ENCODE results near the gene HSPB2. TPM values are rescaled to one million over a fixed set of nuclear protein-coding genes. Genes with fewer than 3 reads are reported as not detected.
"Not testable (repeated sequence)": the region's sequence is repeated elsewhere in the genome, so short reads cannot be mapped to it uniquely, and the experiment has no call there.

HSPB2 gene, protein sequence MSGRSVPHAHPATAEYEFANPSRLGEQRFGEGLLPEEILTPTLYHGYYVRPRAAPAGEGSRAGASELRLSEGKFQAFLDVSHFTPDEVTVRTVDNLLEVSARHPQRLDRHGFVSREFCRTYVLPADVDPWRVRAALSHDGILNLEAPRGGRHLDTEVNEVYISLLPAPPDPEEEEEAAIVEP
- 0.32 TPM for total RNA-seq

DNA sequence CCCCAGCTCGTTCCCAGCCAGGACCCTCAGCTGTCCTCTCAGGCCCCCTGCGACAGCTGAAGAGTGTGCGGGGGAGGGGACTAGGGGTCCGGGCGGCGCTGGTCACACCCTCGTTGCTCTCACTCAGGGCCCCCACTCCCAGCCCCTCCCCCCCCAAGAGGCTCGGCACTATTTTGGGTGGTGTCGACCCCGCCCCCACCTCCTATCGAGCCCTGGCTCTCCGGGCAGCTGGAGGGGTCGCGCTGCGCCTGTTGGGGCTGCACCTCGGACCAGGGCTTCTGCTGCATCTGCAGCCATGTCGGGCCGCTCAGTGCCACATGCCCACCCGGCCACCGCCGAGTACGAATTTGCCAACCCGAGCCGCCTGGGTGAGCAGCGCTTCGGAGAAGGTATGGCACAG is at the start of gene HSPB2:
HSPB2 (plus strand) TSS at position 200 of the 400 bp plus-strand sequence; CDS start at position 296, 96 bp downstream.
- peak; percentile 2 for ATAC-seq

DNA sequence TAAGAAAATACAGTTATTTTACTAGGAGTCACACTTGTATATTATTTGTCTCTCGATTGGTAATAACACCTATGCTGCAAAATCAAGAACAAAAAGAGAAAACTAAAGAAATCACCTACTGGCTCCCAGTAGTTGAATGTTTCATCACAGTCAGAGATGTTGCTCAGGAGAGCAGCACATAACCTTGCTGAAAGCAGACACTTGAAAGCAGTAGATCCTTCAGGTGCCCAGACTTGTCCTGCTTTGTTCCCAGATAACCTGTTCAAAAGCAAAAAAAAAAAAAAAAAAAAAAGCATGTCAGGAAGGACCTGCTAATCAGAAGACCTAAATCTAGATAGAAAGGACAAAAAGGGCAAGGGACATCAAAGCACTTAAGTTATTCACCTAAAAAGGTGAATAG is 42.4 kb upstream of the HSPB2 start:
- peak; percentile 55 for ATAC-seq

DNA sequence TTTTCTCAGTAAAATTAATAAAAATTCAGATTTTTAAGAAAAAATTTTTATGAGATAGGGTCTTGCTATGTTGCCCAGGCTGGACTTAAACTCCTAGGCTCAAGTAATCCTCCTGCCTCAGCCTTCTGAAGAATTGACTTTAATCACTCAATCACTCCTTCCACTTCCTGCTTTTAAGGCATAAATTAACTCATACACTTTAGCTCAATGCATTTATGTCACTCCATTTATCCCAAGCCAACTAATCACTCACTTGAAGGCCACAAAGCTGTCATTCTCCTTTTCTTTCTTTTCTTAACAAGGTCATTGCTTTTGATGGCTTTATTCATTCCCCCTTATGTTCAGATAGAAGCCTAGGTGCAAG is 42.0 kb upstream of the HSPB2 start:
- peak; percentile 10 for ATAC-seq

DNA sequence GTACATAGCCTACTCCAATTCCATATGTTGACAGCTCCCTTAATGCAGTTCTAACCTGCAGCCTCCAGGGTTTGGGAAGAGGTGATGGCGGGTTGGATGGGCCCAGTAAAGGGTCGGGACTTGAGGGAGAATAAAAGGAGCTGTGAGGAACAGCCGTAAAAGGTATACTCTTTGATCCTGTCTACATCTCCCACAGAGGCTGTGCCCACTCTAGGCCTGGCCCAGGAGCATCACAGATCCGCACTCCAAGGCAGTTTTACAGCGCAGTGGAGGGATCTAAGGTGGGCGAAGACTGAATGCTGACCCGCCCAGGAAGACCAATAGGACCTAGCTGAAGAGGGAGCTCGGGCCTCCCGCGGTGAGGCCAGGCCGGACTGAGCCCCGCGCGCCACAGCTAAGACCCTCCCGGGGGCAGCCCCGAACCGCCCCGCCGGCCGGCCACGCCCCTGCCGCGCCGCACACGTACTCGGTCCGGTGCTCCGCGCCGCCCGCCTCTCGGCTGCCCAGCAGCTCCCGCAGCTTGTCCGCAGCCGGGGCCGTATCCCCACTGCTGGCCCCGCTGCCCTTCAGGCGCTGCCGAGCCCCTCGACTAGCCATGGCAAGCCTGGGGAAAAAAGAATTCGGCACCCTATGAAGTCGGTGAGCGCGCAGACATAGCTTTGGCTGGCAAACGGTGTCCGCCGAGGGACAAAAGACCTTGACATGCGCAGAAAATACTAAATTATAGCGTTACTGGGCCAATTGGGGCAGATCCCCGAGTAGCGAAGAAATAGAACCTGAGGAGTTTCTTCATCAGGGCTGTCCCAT is 41.4 kb upstream of the HSPB2 start, which contains the start of gene ALG9:
ALG9 (minus strand) TSS at position 696 of the 807 bp plus-strand sequence; CDS start at position 597, 99 bp downstream.
- ATAC-seq = peak; percentile 80

DNA sequence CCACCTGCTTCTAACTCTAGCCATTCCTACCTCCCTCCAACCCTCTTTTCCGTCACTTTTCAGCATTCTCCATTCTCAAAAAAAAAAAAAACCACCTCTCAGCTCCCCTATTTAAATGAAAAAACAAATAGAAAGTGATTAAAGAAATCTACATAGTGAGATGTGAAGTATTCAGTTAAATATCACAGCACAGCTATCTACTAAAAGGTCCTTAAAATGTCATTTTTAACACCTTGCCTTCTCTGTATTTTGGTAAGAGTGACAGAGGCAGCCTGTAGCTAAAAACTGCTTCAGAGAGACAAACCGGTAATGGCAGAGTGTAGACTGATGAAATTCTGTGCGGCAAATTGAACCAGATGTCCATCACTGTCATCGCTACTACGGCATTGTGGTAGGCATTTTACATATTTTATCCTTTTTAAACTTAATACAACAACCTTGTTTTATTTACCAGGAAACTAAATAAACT is 40.8 kb upstream of the HSPB2 start:
- ATAC-seq = no peak

DNA sequence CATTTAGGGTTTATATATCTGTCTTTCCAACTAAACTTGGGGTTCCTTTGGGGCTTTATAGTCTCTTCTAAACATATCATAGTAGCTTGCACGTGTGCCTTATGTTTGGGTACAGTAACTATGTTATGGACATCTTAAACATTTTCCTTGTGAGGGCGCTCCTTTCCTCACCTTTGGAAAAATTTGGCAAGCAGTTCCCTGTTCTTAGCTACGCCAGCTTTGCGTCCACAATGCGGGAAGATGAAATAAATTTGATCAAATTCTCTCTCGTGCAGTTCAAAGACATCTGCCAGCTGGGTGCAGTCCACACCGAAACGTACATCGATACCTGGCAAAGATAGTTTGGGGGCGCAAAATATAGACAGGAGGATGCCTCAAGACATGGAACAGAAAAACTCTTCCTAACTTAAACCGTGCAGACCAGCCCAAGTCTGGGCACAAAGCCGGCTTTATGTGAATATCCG is 34.1 kb upstream of the HSPB2 start:
- ATAC-seq = no peak

DNA sequence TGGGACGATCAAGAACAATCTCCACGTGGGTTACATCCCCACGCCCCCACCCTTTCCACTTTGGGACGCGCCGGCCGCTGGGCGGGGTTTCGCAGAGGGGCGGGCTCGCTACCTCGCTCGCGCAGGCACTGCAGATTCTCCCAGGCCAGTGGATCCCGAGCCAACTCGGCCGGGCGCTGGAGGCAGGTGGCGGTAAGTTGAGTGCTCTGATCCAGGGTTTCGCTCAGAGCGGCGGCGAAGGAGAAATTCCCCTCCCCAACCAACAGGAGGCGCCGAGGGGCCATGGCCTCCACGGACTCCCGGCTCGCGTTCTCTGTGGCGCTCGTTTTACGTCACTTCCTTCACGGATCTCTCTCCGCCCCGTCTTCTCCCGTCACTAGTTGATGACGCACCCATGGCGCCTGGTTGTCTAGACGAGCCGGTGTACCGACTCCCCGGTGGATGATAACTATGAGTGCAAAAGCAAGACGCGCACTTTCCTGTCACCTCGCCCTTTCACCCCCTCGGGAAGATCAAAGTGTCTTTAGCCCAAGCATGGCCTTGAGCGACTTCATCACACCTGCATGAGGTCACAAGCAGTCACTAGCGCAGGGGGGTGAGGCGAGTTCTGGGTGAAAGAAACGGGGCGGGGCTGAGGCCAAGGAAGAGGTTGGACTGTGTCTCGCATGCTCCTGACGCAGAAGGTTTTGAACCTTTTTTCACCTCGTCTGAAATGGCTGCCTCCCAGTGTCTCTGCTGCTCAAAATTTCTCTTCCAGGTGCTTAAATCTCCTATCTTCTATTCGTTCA is 33.5 kb upstream of the HSPB2 start, which contains the start of the genes CFAP68 and FDXACB1:
CFAP68 (plus strand) TSS at position 693 of the 788 bp plus-strand sequence; CDS start at position 713, 20 bp downstream.
FDXACB1 (minus strand) TSS at position 317 of the 788 bp plus-strand sequence; CDS start at position 284, 33 bp downstream.
- ATAC-seq = peak; percentile 95

DNA sequence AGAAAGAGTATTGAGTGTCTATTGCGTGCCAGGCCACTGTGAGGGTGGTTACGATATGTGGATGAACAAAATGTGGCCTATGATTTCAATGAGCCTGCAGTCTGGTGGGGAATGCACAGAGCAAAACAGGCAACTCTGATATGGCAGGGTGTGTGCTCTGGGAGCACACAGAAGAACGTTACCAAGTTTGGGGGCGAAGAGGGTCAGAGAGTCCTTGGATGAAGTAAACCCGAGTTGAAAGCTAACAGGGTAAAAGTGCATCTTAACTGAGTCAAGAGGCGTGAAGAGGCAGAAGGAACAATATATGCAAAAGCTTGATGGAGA is 32.9 kb upstream of the HSPB2 start:
- no peak for ATAC-seq

DNA sequence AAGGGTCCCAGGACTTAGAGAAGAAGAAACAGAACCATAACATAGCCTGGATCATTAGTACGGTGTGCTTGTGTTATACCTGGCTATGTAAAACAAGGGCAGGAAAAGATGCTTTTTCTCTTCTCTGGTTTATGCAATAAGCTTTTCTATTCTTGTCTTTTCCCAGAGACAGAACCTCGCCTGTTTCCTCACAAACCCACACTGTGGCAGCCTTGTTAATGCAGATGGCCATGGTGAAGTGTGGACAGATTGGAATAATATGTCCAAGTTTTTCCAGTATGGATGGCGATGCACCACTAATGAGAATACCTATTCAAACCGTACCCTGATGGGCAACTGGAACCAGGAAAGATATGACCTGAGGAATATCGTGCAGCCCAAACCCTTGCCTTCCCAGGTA is 30.3 kb upstream of the HSPB2 start:
- no peak for ATAC-seq

DNA sequence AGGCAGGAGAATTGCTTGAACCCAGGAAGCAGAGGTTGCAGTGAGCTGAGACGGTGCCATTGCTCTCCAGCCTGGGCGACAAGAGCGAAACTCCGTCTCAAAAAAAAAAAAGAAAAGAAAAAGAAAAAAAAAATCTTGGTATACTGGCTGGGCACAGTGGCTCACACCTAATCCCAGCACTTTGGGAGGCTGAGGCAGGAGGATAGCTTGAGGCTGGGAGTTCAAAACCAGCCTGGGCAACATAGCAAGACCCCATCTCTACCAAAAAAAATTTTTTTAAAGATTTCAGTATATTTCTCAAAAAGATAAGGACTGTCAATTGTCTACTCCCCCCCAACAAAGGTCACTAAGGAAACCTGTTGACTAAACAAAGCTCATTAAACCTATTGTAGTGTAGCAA is 27.5 kb upstream of the HSPB2 start:
- ATAC-seq = not testable (repeated sequence)

DNA sequence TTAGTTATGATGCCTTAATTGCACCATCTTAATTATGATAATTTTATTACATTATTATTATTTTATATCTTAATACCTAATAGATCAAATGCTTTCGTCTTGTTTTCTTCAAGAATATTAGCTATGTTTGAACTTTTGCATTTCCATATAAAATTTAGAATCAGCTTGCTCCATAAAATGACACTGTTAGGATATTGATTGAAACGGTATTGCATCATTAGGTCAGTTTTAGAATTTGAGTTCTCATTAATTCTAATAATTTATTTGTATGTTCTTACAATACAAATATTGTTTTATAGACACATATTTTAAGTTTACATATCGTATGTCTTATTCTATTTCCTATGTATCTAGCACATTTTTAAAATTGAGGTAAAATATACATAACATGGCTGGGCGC is 26.5 kb upstream of the HSPB2 start:
- no peak for ATAC-seq

DNA sequence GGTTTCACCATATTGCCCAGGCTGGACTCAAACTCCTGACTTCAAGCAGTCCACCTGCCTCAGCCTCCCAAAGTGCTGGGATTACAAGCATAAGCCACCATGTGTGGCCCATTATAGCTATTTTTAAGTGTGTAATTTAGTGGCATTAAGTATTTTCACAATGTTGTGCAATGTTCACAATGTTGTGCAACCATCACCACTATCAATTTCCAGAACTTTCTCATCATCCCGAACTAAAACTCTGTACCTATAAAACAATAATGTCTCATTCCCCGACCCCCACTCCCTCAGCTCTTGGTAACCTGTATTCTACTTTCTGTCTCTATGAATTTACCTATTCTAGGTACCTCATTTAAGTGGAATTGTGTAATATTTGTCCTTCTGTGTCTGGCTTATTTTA is 25.7 kb upstream of the HSPB2 start:
- no peak for ATAC-seq

DNA sequence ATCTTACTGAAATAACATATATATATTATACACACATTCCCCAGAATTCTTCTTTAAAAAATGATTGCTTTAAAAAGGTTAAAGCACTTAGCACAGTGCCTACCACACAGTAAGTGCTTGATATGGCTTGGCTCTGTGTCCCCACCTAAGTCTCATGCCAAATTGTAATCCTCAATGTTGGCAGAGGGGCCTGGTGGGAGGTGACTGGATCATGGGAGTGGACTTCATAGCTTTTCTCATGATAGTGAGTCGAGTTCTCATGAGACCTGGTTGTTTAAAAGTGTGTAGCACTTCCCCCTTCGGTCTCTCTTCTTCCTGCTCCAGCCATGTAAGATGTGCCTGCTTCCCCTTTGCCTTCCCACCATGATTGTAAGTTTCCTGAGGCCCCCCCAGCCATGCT is 7.1 kb upstream of the HSPB2 start:
- ATAC-seq = no peak

DNA sequence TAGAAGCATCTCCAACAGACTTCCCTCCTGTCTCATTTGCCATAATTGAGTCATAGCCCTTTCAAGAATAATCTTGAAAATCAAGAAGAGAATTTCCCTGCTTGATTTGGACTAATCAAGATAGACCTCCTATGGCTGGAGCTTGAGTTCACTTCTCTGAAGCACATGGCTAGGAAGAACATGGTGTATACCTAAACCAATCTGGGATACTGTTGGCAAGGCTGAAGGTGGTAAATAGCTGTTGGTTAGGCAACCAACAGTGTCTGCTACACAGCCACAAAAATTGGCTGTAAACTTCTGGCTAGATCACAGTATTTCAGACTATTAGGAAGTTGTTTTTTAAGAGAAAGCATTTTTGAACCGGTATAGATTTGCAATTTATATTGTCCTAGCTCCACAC is 5.9 kb upstream of the HSPB2 start:
- ATAC-seq = no peak

DNA sequence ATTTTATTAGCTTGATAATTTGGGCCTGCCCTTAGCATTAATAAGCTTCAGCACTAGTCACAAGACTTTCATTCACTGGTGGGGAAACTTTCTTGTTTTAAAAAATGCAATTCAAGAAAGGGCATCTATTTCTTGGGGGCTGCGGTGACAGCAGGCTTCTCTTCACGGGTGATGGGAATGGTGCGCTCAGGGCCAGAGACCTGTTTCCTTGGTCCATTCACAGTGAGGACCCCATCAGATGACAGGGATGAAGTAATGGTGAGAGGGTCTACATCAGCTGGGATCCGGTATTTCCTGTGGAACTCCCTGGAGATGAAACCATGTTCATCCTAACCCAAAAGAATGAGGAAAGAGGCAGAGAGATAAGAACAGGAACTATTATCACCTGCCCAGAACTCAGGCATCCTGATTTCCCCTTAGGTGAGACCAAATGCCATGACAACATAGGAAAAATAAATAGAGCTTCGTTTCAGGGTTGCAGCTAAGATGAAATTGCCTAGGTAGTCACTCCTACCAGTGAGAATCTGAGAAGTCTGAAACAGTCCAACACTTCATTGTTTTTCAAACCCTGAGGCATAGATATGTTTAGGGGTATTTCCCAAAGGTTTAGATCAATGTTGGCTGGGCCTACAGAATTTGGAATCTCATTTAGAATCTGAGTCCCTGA is 3.8 kb upstream of the HSPB2 start:
- no peak for ATAC-seq

DNA sequence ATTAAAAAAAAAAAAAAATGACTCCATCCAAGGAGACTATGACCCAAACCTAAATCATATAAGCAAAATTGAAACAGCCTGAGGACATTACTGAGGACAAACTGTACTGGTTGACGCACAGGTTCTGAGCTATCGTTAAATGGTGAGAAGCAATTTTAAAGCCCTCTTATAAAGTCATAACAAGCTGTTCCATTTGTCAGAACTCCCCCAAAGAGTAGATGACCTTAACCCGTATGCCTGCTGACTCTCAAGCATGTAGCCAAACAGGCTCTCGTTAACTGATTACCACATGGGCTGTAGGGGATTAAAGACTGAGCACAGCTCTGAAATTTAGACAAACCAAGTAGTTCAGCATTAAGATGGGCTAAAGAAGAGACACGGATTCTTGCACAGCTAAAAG is 3.2 kb upstream of the HSPB2 start:
- ATAC-seq = no peak

DNA sequence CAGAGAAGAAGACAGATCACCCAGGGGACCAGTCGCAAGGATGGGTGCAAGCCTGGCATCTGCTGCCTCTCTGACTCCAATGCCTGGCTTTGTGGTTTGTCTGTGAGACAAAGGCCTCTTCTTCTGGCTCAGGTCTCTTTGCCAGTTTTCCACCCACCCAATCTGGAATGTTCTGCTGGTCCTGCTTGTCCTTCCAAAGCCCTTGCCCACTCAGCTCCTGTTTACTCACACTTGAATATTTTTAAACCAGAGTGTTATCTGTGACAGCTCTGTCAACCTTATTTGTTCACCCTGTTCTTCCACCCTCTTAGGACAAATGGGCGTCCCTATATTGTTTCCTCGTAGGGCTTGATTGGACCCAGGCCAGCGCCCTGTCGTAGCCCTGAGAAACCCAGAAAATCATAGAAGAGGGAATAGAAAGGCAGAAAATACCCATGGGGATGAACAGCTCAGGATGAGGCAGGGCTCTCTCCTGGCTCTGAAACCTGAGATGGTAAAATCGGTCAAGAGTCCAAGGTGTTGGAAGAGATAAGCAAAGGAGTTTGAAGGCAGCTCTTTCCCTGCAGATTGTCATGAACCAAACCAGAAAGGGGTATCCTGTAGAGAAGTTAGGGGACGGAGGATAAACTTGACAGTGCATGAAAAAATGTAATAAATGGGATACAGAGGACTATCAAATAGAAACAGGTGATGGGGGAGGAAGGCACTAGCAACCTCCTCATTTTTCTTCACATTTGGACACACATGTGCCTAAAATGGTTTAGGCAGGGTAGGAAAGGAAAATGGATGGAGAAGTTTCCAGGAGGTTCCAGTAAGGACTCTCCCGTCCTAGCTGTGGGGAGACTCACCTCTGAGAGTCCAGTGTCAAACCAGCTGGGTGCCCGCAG is 1.6 kb upstream of the HSPB2 start:
- peak; percentile 16 for ATAC-seq

DNA sequence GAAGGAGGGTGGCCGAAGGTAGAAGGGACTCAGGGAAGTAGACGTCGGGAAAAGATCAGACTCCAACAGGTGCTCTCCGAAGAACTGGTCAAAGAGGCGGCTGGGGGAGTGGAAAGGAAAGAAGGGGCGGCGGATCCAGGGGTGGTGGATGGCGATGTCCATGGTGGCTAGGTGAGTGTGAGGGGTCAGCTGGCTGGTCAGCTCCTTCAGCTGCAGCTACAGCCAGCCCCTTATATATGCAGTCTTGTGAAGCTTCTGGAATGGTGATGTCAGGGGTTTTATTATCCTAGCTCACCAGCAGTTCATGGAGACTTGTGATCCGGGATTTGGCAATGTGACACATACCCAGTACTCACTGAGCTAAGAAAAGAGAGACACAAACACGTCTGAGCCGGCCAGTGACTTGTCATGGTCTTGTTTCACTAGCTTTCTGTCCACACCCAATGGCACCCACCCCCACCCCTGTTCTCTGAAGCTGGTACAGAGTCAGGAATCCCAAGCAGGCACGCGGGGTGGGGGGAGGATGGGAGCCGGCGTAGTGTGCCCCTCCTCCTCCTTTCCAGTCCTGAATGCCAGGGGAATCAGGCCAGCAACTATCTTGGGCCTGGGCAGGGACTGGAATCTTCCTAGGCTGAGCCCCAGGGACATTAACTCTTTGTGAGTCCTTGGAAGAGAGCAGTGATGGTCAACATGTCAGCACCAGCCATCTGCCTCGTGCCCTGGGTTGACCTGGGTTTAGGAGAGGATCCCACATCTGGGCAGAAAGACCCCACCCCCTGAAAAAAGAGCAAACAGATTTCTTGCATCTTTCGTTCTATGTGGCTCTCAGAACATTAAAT is 752 bp upstream of the HSPB2 start, which contains the start of gene CRYAB:
CRYAB (minus strand) TSS at position 208 of the 839 bp plus-strand sequence; CDS start at position 162, 46 bp downstream.
- ATAC-seq = peak; percentile 89

DNA sequence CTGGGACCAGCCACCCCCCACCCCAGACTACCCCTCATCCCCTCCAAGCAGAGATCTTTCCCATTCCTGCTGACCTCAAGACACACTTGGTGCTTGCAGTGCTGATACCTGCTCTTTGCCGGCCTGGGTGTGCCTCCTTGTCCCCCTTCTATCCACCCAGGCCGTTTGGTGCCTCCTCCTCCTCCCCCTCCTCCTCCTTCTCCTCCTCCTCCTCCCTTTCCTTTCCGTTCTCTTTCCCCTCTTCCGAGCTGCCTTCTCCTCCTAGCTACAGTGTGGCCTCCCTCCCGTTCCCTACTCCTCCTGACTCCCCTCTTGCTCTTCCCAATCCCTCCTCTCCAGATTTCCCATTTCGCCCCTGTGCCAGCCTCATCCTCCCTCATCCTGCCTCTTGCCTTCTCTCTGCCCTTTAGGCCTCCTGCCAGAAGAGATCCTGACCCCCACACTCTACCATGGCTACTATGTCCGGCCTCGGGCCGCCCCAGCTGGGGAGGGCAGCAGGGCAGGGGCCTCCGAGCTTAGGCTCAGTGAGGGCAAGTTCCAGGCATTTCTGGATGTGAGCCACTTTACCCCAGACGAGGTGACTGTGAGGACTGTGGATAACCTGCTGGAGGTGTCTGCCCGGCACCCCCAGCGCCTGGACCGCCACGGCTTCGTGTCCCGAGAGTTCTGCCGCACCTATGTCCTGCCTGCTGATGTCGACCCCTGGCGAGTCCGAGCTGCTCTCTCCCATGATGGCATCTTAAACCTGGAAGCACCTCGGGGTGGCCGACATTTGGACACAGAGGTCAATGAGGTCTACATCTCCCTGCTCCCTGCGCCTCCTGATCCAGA is 712 bp downstream of the HSPB2 start:
- no peak for ATAC-seq
